Measurements from ENCODE around the gene SIPA1L3.

SIPA1L3 gene

GRCh38 chr19:38044267-38045111, 137.5 kb downstream of the SIPA1L3 start:
- H3K27ac ChIP-seq (ENCODE audit: low read depth, low read length): peak overlapping the region; percentile 96
- TF ChIP-seq EZH2phosphoT487 (conservative IDR thresholded peaks at IDR 0.05; ENCODE audit: low read length) (no peak), CTCF (IDR thresholded peaks at IDR 0.05; ENCODE audit: insufficient read depth, low read length, poor library complexity, severe bottlenecking) (no peak)

GRCh38 chr19:38045554-38046253, 138.7 kb downstream of the SIPA1L3 start:
- no peak overlapping the region for H2AFZ ChIP-seq (ENCODE audit: low read depth, low read length, severe bottlenecking)
- peak overlapping the region; percentile 96 for H3K27ac ChIP-seq (ENCODE audit: low read depth, low read length)
- H3K27me3 ChIP-seq (ENCODE audit: low read length): no peaks in the 10 kb centered on the region
- H3F3A ChIP-seq (ENCODE audit: insufficient read depth): peaks cover 49% of the 10 kb centered on the region
- H4K20me1 ChIP-seq (ENCODE audit: low read depth, low read length): no peaks in the 10 kb centered on the region
- peak overlapping the region; percentile 55 for H3K4me2 ChIP-seq (ENCODE audit: low read depth, low read length, poor library complexity, severe bottlenecking)
- no peak for TF ChIP-seq CTCF (IDR thresholded peaks at IDR 0.05; ENCODE audit: insufficient read depth, low read length, poor library complexity, severe bottlenecking)
- TF ChIP-seq EZH2phosphoT487 (conservative IDR thresholded peaks at IDR 0.05; ENCODE audit: low read length): no peak
- H3K9ac ChIP-seq (ENCODE audit: low read length): peak overlapping the region; percentile 51
- H3K9me3 ChIP-seq (ENCODE audit: insufficient read depth, low read length): no peaks in the 10 kb centered on the region
- peaks cover 62% of the 10 kb centered on the region for H3K79me2 ChIP-seq (ENCODE audit: insufficient read depth, low read length)
- H3K36me3 ChIP-seq (ENCODE audit: low read length): 0 out of 2 replicates have a peak, but pooled peaks cover 5% of the 10 kb centered on the region
- H3K9me2 ChIP-seq (replicated peaks; ENCODE audit: insufficient read depth, low read length): no peaks in the 10 kb centered on the region
- peak overlapping the region; percentile 11 for H3K4me3 ChIP-seq (ENCODE audit: insufficient read depth, low read length, poor library complexity, severe bottlenecking)

More at GRCh38 chr19:38044267-38045111, 137.5 kb downstream of the SIPA1L3 start:
- H3K79me2 ChIP-seq (ENCODE audit: insufficient read depth, low read length): peaks cover 56% of the 10 kb centered on the region
- H3F3A ChIP-seq (ENCODE audit: insufficient read depth): peaks cover 44% of the 10 kb centered on the region
- H3K9me3 ChIP-seq (ENCODE audit: insufficient read depth, low read length): no peaks in the 10 kb centered on the region
- peak overlapping the region; percentile 55 for H3K4me2 ChIP-seq (ENCODE audit: low read depth, low read length, poor library complexity, severe bottlenecking)
- 0 out of 2 replicates have a peak overlapping the region, but pooled peaks have one; percentile 3 for H3K9ac ChIP-seq (ENCODE audit: low read length)
- no peaks in the 10 kb centered on the region for H4K20me1 ChIP-seq (ENCODE audit: low read depth, low read length)
- H3K36me3 ChIP-seq (ENCODE audit: low read length): 0 out of 2 replicates have a peak, but pooled peaks cover 5% of the 10 kb centered on the region
- no peaks in the 10 kb centered on the region for H3K9me2 ChIP-seq (replicated peaks; ENCODE audit: insufficient read depth, low read length)
- H3K27me3 ChIP-seq (ENCODE audit: low read length): no peaks in the 10 kb centered on the region
- H3K4me3 ChIP-seq (ENCODE audit: insufficient read depth, low read length, poor library complexity, severe bottlenecking): no peak overlapping the region
- no peak overlapping the region for H2AFZ ChIP-seq (ENCODE audit: low read depth, low read length, severe bottlenecking)

- Histone ChIP-seq H3K9me2 (replicated peaks; ENCODE audit: insufficient read depth, low read length) (no peaks in the 10 kb centered on the region), H4K20me1 (ENCODE audit: low read depth, low read length) (no peaks in the 10 kb centered on the region), H3K4me3 (ENCODE audit: insufficient read depth, low read length, poor library complexity, severe bottlenecking) (no peak overlapping the region), H2AFZ (ENCODE audit: low read depth, low read length, severe bottlenecking) (no peak overlapping the region), H3K9me3 (ENCODE audit: insufficient read depth, low read length) (no peaks in the 10 kb centered on the region), H3K36me3 (ENCODE audit: low read length) (0 out of 2 replicates have a peak, but pooled peaks cover 5% of the 10 kb centered on the region), H3K27ac (ENCODE audit: low read depth, low read length) (peak overlapping the region; percentile 96), H3F3A (ENCODE audit: insufficient read depth) (peaks cover 49% of the 10 kb centered on the region), H3K27me3 (ENCODE audit: low read length) (no peaks in the 10 kb centered on the region), H3K4me2 (ENCODE audit: low read depth, low read length, poor library complexity, severe bottlenecking) (peak overlapping the region; percentile 55), H3K9ac (ENCODE audit: low read length) (peak overlapping the region; percentile 51), H3K79me2 (ENCODE audit: insufficient read depth, low read length) (peaks cover 68% of the 10 kb centered on the region)
- no peak for TF ChIP-seq CTCF (IDR thresholded peaks at IDR 0.05; ENCODE audit: insufficient read depth, low read length, poor library complexity, severe bottlenecking)
- TF ChIP-seq EZH2phosphoT487 (conservative IDR thresholded peaks at IDR 0.05; ENCODE audit: low read length): no peak
These were observed 139.4 kb downstream of the SIPA1L3 start for GRCh38 chr19:38046254-38047048.

Data from SU-DHL-6 (cell line).